Measurements from ENCODE around the gene TTLL8.

The TTLL8 gene

GRCh38 chr22:50071432-50072166 is 13.5 kb upstream of the TTLL8 start:
- TF ChIP-seq, protein P1, sequence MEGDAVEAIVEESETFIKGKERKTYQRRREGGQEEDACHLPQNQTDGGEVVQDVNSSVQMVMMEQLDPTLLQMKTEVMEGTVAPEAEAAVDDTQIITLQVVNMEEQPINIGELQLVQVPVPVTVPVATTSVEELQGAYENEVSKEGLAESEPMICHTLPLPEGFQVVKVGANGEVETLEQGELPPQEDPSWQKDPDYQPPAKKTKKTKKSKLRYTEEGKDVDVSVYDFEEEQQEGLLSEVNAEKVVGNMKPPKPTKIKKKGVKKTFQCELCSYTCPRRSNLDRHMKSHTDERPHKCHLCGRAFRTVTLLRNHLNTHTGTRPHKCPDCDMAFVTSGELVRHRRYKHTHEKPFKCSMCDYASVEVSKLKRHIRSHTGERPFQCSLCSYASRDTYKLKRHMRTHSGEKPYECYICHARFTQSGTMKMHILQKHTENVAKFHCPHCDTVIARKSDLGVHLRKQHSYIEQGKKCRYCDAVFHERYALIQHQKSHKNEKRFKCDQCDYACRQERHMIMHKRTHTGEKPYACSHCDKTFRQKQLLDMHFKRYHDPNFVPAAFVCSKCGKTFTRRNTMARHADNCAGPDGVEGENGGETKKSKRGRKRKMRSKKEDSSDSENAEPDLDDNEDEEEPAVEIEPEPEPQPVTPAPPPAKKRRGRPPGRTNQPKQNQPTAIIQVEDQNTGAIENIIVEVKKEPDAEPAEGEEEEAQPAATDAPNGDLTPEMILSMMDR (IDR thresholded peaks at IDR 0.05; ENCODE audit: borderline replicate concordance, control extremely low read depth, extremely low read depth, insufficient read depth, missing control alignments): no peak
- in situ Hi-C loops (cut with MboI; ENCODE audit: low sequenced_read_pairs, unreplicated experiment): no loop called here

DNA sequence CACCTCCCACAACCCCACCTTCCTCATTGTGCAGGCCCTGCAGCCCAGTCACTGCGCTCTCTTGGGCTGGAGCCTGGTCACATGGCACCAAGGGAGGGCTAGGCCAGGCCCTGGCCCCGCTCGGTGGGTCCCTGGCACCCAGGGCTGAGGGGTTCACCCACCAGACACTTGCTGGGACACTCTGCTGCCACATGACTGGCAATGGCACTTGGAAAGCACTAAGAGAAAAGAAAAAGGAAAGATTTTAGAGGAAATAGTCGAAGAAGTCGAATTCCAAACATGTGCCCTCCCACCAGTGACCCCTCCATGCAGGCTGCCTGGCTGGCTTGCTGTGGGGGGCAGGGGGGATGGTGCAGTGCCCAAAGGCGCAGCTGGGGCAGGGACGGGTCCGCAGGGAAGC is 12.3 kb upstream of the TTLL8 start:
- no peak for DNase-seq (ENCODE audit: low spot score)
- in situ Hi-C loops (cut with MboI; ENCODE audit: low sequenced_read_pairs, unreplicated experiment): no loop called here
- TF ChIP-seq, protein P1 (IDR thresholded peaks at IDR 0.05; ENCODE audit: borderline replicate concordance, control extremely low read depth, extremely low read depth, insufficient read depth, missing control alignments): no peak

More at GRCh38 chr22:50071432-50072166, 13.5 kb upstream of the TTLL8 start:
- DNase-seq (ENCODE audit: low spot score): no peak

- no peak for DNase-seq (ENCODE audit: low spot score)
- in situ Hi-C loops (cut with MboI; ENCODE audit: low sequenced_read_pairs, unreplicated experiment): no loop called here
- TF ChIP-seq, protein P1 (IDR thresholded peaks at IDR 0.05; ENCODE audit: borderline replicate concordance, control extremely low read depth, extremely low read depth, insufficient read depth, missing control alignments): no peak
Measured at GRCh38 chr22:50068096-50068495, 10.0 kb upstream of the TTLL8 start.

- no peak for DNase-seq (ENCODE audit: low spot score)
- in situ Hi-C loops (cut with MboI; ENCODE audit: low sequenced_read_pairs, unreplicated experiment): no loop called here
- TF ChIP-seq, protein P1 (IDR thresholded peaks at IDR 0.05; ENCODE audit: borderline replicate concordance, control extremely low read depth, extremely low read depth, insufficient read depth, missing control alignments): no peak
Measured at GRCh38 chr22:50067244-50067643, 9.1 kb upstream of the TTLL8 start.

- in situ Hi-C loops (cut with MboI; ENCODE audit: low sequenced_read_pairs, unreplicated experiment): no loop called here
- TF ChIP-seq, protein P1 (IDR thresholded peaks at IDR 0.05; ENCODE audit: borderline replicate concordance, control extremely low read depth, extremely low read depth, insufficient read depth, missing control alignments): no peak
- DNase-seq (ENCODE audit: low spot score): no peak
Measured at GRCh38 chr22:50064453-50064852, 6.4 kb upstream of the TTLL8 start.

- TF ChIP-seq, protein P1 (IDR thresholded peaks at IDR 0.05; ENCODE audit: borderline replicate concordance, control extremely low read depth, extremely low read depth, insufficient read depth, missing control alignments): no peak
- no peak for DNase-seq (ENCODE audit: low spot score)
- in situ Hi-C loops (cut with MboI; ENCODE audit: low sequenced_read_pairs, unreplicated experiment): no loop called here
Measured at GRCh38 chr22:50063589-50064393, 5.7 kb upstream of the TTLL8 start.

Data from GM13976 (cell line).